NCI-H345 treated with DMSO at 0.1 percent for 48 hours (cell line): ENCODE measurements around the gene RAB3IL1.

Source experiments
- DNase-seq: peaks from one replicate; lab custom pipeline; 2025; ENCODE audit not compliant: unreplicated experiment; lab: John Stamatoyannopoulos, UW

Gene RAB3IL1

GRCh38 chr11:61919705-61920631, 2.6 kb upstream of the RAB3IL1 start:
- DNase-seq, result no peak

GRCh38 chr11:61918938-61919704, 1.8 kb upstream of the RAB3IL1 start:
- no peak for DNase-seq

- DNase-seq, result no peak
These were observed 1.0 kb upstream of the RAB3IL1 start for GRCh38 chr11:61918251-61918937.

- DNase-seq, result no peak
These were observed 531 bp downstream of the RAB3IL1 start for GRCh38 chr11:61916737-61917333.

GRCh38 chr11:61914471-61915171, 2.7 kb downstream of the RAB3IL1 start:
- DNase-seq, result no peak

- no peak for DNase-seq
These were observed 3.5 kb downstream of the RAB3IL1 start for GRCh38 chr11:61913699-61914395.

GRCh38 chr11:61912991-61913698, 4.2 kb downstream of the RAB3IL1 start:
- DNase-seq, result no peak

GRCh38 chr11:61912530-61912898, 4.9 kb downstream of the RAB3IL1 start:
- no peak for DNase-seq

- DNase-seq, result no peak
These were observed 5.5 kb downstream of the RAB3IL1 start for GRCh38 chr11:61911701-61912529.

GRCh38 chr11:61911128-61911700, 6.2 kb downstream of the RAB3IL1 start:
- no peak for DNase-seq

- DNase-seq, result no peak
These were observed 6.9 kb downstream of the RAB3IL1 start for GRCh38 chr11:61910187-61911127.

- DNase-seq, result no peak
These were observed 8.5 kb downstream of the RAB3IL1 start for GRCh38 chr11:61908730-61909316.

GRCh38 chr11:61907871-61908729, 9.3 kb downstream of the RAB3IL1 start:
- DNase-seq, result no peak

- no peak for DNase-seq
These were observed 10.1 kb downstream of the RAB3IL1 start for GRCh38 chr11:61907282-61907681.

- no peak for DNase-seq
These were observed 10.8 kb downstream of the RAB3IL1 start for GRCh38 chr11:61906522-61906909.
